HCT116 (cell line): ENCODE data around the gene DPP6. TPM values are rescaled to one million over a fixed set of nuclear protein-coding genes. Genes with fewer than 3 reads are reported as not detected.

Experiments used
- ATAC-seq: fragments of 200-7000 bp; cut with Tn5 transposase; 2 replicates; pipeline ENCODE4 v1.9.1; 2020; ENCODE audit warnings: mild to moderate bottlenecking, moderate library complexity
- BruUV-seq: library from RNA; stranded (reverse); fragments of 400-500 nt; replicated peaks from 2 replicates; lab custom pipeline; 2021; lab: Mats Ljungman, UMichigan
- CTCF ChIA-PET: fragments of 300-600 bp; sonication (Branson Sonifier 250); formaldehyde crosslinking; loops from one replicate; lab custom pipeline; 2021; ENCODE audit warnings: antibody characterized with exemption; lab: Charles Lee
- POLR2A ChIA-PET: fragments of 300-600, 350-600 bp; sonication (Branson Sonifier 250); formaldehyde crosslinking; loops from one replicate; lab custom pipeline; 2021; ENCODE audit warnings: antibody characterized with exemption; lab: Charles Lee
- RAD21 ChIA-PET, 2 experiments: fragments of 300-600 bp; sonication (Branson Sonifier 250); formaldehyde crosslinking; loops; one replicate each; lab custom pipeline; 2023; ENCODE audit warnings: low total read pairs in 2 of 2; ENCODE audit not compliant: uncharacterized antibody in 2 of 2, unreplicated experiment in 2 of 2, low non-redundant PET in 1 of 2; lab: Charles Lee
- DNase-seq: peaks from one replicate; pipeline ENCODE4 v3.0.0-alpha.2; 2010; ENCODE audit warnings: low read depth, low spot score
- H2AFZ ChIP-seq: fragments of 200-600 bp; shearing (Covaris generic), sonication (generic); 2 replicates; pipeline ENCODE4 v1.6.1; 2017; ENCODE audit warnings: low read depth, mixed run types, mixed read lengths, antibody characterized with exemption, low read length; ENCODE audit not compliant: poor library complexity, severe bottlenecking
- H3K27ac ChIP-seq: 2 replicates; pipeline ENCODE4 v1.5.1; 2012; ENCODE audit warnings: low read depth, low read length
- H3K27me3 ChIP-seq: fragments of 200-600 bp; sonication (generic); 2 replicates; pipeline ENCODE4 v1.6.1; 2016; ENCODE audit warnings: mixed run types, low read length, mixed read lengths; ENCODE audit not compliant: insufficient read depth
- H3K36me3 ChIP-seq, 2 experiments: fragments of 200-500 bp in 1 of 2; fragments of 200-600 bp in 1 of 2; sonication (Bioruptor generic) in 1 of 2; sonication (generic) in 1 of 2; 2 replicates each; pipeline versions ENCODE4 v1.5.1 to v1.6.1; 2014 to 2016; ENCODE audit warnings: low read length in 2 of 2, inconsistent platforms in 1 of 2, mixed read lengths in 1 of 2, mixed run types in 1 of 2; ENCODE audit not compliant: insufficient read depth in 2 of 2, control insufficient read depth in 1 of 2
- H3K4me1 ChIP-seq, 2 experiments: fragments of 200-600 bp in 1 of 2; sonication (generic) in 1 of 2; 2 replicates each; pipeline versions ENCODE4 v1.5.1 to v1.6.1; 2012 to 2017; ENCODE audit warnings: low read length in 2 of 2, inconsistent platforms in 1 of 2, mild to moderate bottlenecking in 1 of 2, mixed read lengths in 1 of 2, mixed run types in 1 of 2, moderate library complexity in 1 of 2; ENCODE audit not compliant: insufficient read depth in 2 of 2, control insufficient read depth in 1 of 2
- H3K4me2 ChIP-seq: fragments of 200-600 bp; sonication (generic); 2 replicates; pipeline ENCODE4 v1.6.1; 2017; ENCODE audit warnings: mixed run types, low read length, mixed read lengths
- H3K4me3 ChIP-seq, 2 experiments: fragments of 200-600 bp in 1 of 2; sonication (generic) in 1 of 2; replicated peaks in 1 of 2; 2 replicates each; pipeline ENCODE4 v1.5.1; 2011 to 2016; ENCODE audit warnings: low read length in 2 of 2, control low read depth in 1 of 2, low read depth in 1 of 2, mild to moderate bottlenecking in 1 of 2, mixed read lengths in 1 of 2, mixed run types in 1 of 2
- H3K79me2 ChIP-seq: fragments of 200-600 bp; sonication (generic); 2 replicates; pipeline ENCODE4 v1.6.1; 2017; ENCODE audit warnings: mild to moderate bottlenecking, mixed run types, low read length, moderate library complexity, mixed read lengths; ENCODE audit not compliant: insufficient read depth
- H3K9ac ChIP-seq: fragments of 200-600 bp; sonication (generic); 2 replicates; pipeline ENCODE4 v1.6.1; 2016; ENCODE audit warnings: low read length, mixed read lengths
- H3K9me2 ChIP-seq: fragments of 200-600 bp; sonication (generic), shearing (Covaris generic); 2 replicates; pipeline ENCODE4 v1.6.1; 2017; ENCODE audit warnings: mixed run types, mild to moderate bottlenecking, moderate library complexity; ENCODE audit not compliant: insufficient read depth
- H3K9me3 ChIP-seq, 2 experiments: fragments of 200-500 bp in 1 of 2; fragments of 200-600 bp in 1 of 2; sonication (Bioruptor generic) in 1 of 2; sonication (generic) in 1 of 2; 2 replicates each; pipeline ENCODE4 v1.6.1; 2014 to 2017; ENCODE audit warnings: low read length in 2 of 2, mixed read lengths in 2 of 2, inconsistent platforms in 1 of 2, low read depth in 1 of 2, mild to moderate bottlenecking in 1 of 2, mixed run types in 1 of 2, moderate library complexity in 1 of 2; ENCODE audit not compliant: control insufficient read depth in 1 of 2, insufficient read depth in 1 of 2
- H4K20me1 ChIP-seq: fragments of 200-600 bp; sonication (generic), shearing (Covaris generic); 2 replicates; pipeline ENCODE4 v1.6.1; 2017; ENCODE audit warnings: mixed run types, mild to moderate bottlenecking, moderate library complexity; ENCODE audit not compliant: insufficient read depth
- ATF3 ChIP-seq: IDR thresholded peaks from 2 replicates; pipeline ENCODE4 v1.6.1; 2012
- CBX3 ChIP-seq: IDR thresholded peaks from 2 replicates; pipeline ENCODE4 v1.6.1; 2012; ENCODE audit warnings: low read depth
- CTCF ChIP-seq, 3 experiments: fragments of 200-600 bp in 1 of 3; sonication (generic) in 1 of 3; IDR thresholded peaks in 2 of 3; conservative IDR thresholded peaks in 1 of 3; 2 replicates each; pipeline ENCODE4 v1.5.1; 2012 to 2017; ENCODE audit warnings: low read depth in 2 of 3, low read length in 2 of 3, antibody characterized with exemption in 1 of 3, borderline replicate concordance in 1 of 3, control low read depth in 1 of 3, mild to moderate bottlenecking in 1 of 3, mixed read lengths in 1 of 3, mixed run types in 1 of 3, moderate library complexity in 1 of 3; ENCODE audit not compliant: insufficient read depth in 1 of 3
- ELF1 ChIP-seq: IDR thresholded peaks from 2 replicates; pipeline ENCODE4 v1.6.1; 2012; ENCODE audit warnings: low read depth, borderline replicate concordance
- FOSL1 ChIP-seq: IDR thresholded peaks from 2 replicates; pipeline ENCODE4 v1.6.1; 2012; ENCODE audit warnings: low read depth
- JUND ChIP-seq: IDR thresholded peaks from 2 replicates; pipeline ENCODE4 v1.6.1; 2012
- RAD21 ChIP-seq: IDR thresholded peaks from 2 replicates; pipeline ENCODE4 v1.6.1; 2012; ENCODE audit warnings: low read depth, mild to moderate bottlenecking
- REST ChIP-seq: IDR thresholded peaks from 2 replicates; pipeline ENCODE4 v1.6.1; 2012; ENCODE audit warnings: low read depth
- intact Hi-C: fragments of 100-400 bp; cut with micrococcal nuclease; formaldehyde crosslinking; loops from 2 replicates; pipeline ENCODE4 v1.10.0; 2022
- total RNA-seq: library from RNA; stranded (reverse); gene quantifications from one replicate; pipeline ENCODE4 v1.2.1, GENCODE V29; 2021; ENCODE audit not compliant: unreplicated experiment

The DPP6 gene
- total RNA-seq, 1 experiment from 2014 or later, result not detected

GRCh38 chr7:154412105-154412504, 359.9 kb downstream of the DPP6 start:
- Histone ChIP-seq H3K9ac (no peak overlapping the region), H3K4me2 (no peak overlapping the region), H3K4me1 (no peaks in the 10 kb centered on the region), H3K9me2 (no peaks in the 10 kb centered on the region), H3K27me3 (no peaks in the 10 kb centered on the region), H3K27ac (no peak overlapping the region), H2AFZ (no peak overlapping the region), H3K79me2 (no peaks in the 10 kb centered on the region), H3K36me3 (no peaks in the 10 kb centered on the region), H3K4me3 (no peak overlapping the region), H4K20me1 (no peaks in the 10 kb centered on the region), H3K9me3 (peaks cover 3 to 30% of the 10 kb centered on the region in 2 experiments; a peak in 3 of 4 replicates)
- ATAC-seq, result no peak
- RAD21 ChIA-PET, result no interaction called here
- no peak for TF ChIP-seq RAD21
- no peak for DNase-seq
- POLR2A ChIA-PET, result no interaction called here
- no TSS peak for BruUV-seq
- intact Hi-C loops, result no loop called here
- CTCF ChIA-PET, result no interaction called here

GRCh38 chr7:154415709-154416399, 363.7 kb downstream of the DPP6 start:
- H3K9me2 ChIP-seq, result no peaks in the 10 kb centered on the region
- H3K4me2 ChIP-seq, result no peak overlapping the region
- TF ChIP-seq JUND, result no peak
- TF ChIP-seq REST, result no peak
- no peak for TF ChIP-seq FOSL1
- TF ChIP-seq ELF1, result no peak
- TF ChIP-seq ATF3, result no peak
- TF ChIP-seq CTCF (IDR thresholded peaks at IDR 0.05 in 2 of 3, conservative IDR thresholded peaks at IDR 0.05 in 1 of 3; ENCODE audit: borderline replicate concordance in 1 of 3, insufficient read depth in 1 of 3, low read depth in 2 of 3, low read length in 2 of 3), result no peak
- no peak for TF ChIP-seq CBX3
- H2AFZ ChIP-seq, result no peak overlapping the region
- DNase-seq, result no peak
- H3K36me3 ChIP-seq, result no peaks in the 10 kb centered on the region
- peaks cover 9 to 20% of the 10 kb centered on the region in 2 experiments; a peak in 3 of 4 replicates for H3K9me3 ChIP-seq
- no peaks in the 10 kb centered on the region for H3K4me1 ChIP-seq
- ChIA-PET POLR2A (no interaction called here), RAD21 (no interaction called here), CTCF (no interaction called here)
- no peak for ATAC-seq
- no peak overlapping the region for H3K27ac ChIP-seq
- no peaks in the 10 kb centered on the region for H4K20me1 ChIP-seq
- BruUV-seq, result no TSS peak
- H3K27me3 ChIP-seq, result no peaks in the 10 kb centered on the region
- H3K9ac ChIP-seq, result no peak overlapping the region
- no peak overlapping the region for H3K4me3 ChIP-seq
- no peaks in the 10 kb centered on the region for H3K79me2 ChIP-seq
- intact Hi-C loops, result no loop called here
